Activated CD8-positive, alpha-beta T cell treated with anti-CD3 and anti-CD28 coated beads for 36 hours (primary cell): ENCODE data around the gene GATAD2A. TPM values are rescaled to one million over a fixed set of nuclear protein-coding genes. Genes with fewer than 3 reads are reported as not detected.

Experiments
- ATAC-seq: fragments of 200-7000 bp; cut with Tn5 transposase; one replicate; pipeline ENCODE4 v1.10.0; 2021; ENCODE audit warnings: mild to moderate bottlenecking, moderate library complexity
- CTCF ChIA-PET: fragments of 350-600 bp; sonication (Branson Sonifier 250); formaldehyde crosslinking; loops from one replicate; lab custom pipeline; 2021; ENCODE audit warnings: antibody characterized with exemption; lab: Charles Lee
- POLR2A ChIA-PET: fragments of 350-600 bp; sonication (Branson Sonifier 250); formaldehyde crosslinking; loops from one replicate; lab custom pipeline; 2021; ENCODE audit warnings: antibody characterized with exemption; lab: Charles Lee
- DNase-seq: peaks from one replicate; pipeline ENCODE4 v3.0.0-alpha.2; 2020
- H3K27ac Mint-ChIP-seq: one replicate; pipeline ENCODE4 v1.8.0; 2021; ENCODE audit warnings: mild to moderate bottlenecking, mixed read lengths
- H3K27me3 Mint-ChIP-seq: one replicate; pipeline ENCODE4 v1.8.0; 2021; ENCODE audit warnings: mixed read lengths
- H3K36me3 Mint-ChIP-seq: one replicate; pipeline ENCODE4 v1.8.0; 2021; ENCODE audit warnings: low read depth, mixed read lengths
- H3K4me1 Mint-ChIP-seq: one replicate; pipeline ENCODE4 v1.8.0; 2021; ENCODE audit warnings: low read depth, mixed read lengths
- H3K4me3 Mint-ChIP-seq: one replicate; pipeline ENCODE4 v1.8.0; 2021; ENCODE audit warnings: mild to moderate bottlenecking, moderate library complexity, mixed read lengths
- H3K9me3 Mint-ChIP-seq: one replicate; pipeline ENCODE4 v1.8.0; 2021; ENCODE audit warnings: mixed read lengths
- intact Hi-C: fragments of 100-400 bp; cut with micrococcal nuclease; formaldehyde crosslinking; loops from one replicate; pipeline ENCODE4 v1.10.0; 2022
- total RNA-seq, 2 experiments: library from RNA; stranded (reverse); gene quantifications; one replicate each; pipeline ENCODE4 v1.2.3, GENCODE V29; 2021
- TF ChIP-seq, protein P1 (sequence below): fragments of 200-600 bp; IDR thresholded peaks from one replicate; pipeline ENCODE4 v1.8.0; 2022; ENCODE audit warnings: antibody characterized with exemption, mild to moderate bottlenecking

GATAD2A gene
- total RNA-seq, 2 experiments from 2014 or later = 132 to 136 TPM

DNA sequence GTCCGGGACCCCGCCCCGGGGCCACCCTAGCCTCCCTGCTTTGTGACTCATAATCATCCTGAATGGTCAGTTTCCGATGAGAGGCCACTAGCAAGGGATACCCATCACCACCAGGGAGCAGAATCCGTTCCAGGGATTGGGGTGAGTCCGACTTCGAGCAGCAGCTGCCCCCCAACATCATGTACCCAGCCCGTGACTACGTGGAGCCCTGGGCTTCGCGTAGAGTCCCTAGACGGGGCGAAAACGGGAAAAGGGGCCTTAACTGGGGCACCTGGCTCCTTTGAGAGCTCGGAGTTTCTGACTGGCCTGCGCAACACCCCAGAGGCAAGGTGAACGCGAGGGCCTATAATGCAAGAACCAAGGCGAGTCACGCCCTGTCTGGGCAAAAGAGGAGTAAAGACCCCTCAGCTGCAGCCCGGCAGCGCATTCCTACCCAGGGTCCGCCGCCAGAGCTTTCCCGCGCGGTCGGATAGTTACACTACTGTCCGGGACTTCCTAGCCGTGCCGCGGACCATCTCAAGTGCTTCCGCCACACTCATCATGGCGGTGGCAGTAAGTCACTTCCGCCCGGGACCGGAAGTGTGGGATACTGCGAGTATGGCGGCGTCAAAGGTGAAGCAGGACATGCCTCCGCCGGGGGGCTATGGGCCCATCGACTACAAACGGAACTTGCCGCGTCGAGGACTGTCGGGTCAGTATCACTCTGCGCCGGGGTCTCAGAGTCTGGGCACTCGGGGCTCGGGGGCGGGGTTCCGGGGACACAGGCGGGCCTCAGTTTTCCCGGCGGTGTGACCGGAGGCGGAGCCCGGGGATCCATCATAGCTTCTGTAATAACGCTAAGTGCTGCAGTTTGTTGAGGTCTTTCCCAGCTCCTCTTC, 110.4 kb downstream of the GATAD2A start, which contains the start of gene NDUFA13:
NDUFA13 (plus strand) TSS at position 584 of the 878 bp plus-strand sequence; CDS start at position 598, 14 bp downstream.
- peaks cover 21% of the 10 kb centered on the region for H3K36me3 Mint-ChIP-seq
- CTCF ChIA-PET = interaction anchor here (0.6 to 3.8 kb wide), 8 partner anchors 15 to 370 kb away, joined by 3 to 23 read pairs (median 4); partner anchors contain the start of gene GMIP
- DNase-seq (peak; percentile 96), ATAC-seq (peak; percentile 92)
- TF ChIP-seq, protein P1, sequence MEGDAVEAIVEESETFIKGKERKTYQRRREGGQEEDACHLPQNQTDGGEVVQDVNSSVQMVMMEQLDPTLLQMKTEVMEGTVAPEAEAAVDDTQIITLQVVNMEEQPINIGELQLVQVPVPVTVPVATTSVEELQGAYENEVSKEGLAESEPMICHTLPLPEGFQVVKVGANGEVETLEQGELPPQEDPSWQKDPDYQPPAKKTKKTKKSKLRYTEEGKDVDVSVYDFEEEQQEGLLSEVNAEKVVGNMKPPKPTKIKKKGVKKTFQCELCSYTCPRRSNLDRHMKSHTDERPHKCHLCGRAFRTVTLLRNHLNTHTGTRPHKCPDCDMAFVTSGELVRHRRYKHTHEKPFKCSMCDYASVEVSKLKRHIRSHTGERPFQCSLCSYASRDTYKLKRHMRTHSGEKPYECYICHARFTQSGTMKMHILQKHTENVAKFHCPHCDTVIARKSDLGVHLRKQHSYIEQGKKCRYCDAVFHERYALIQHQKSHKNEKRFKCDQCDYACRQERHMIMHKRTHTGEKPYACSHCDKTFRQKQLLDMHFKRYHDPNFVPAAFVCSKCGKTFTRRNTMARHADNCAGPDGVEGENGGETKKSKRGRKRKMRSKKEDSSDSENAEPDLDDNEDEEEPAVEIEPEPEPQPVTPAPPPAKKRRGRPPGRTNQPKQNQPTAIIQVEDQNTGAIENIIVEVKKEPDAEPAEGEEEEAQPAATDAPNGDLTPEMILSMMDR = no peak
- POLR2A ChIA-PET = interaction anchor here (0.7 to 2.7 kb wide), 18 partner anchors 9 to 370 kb away, joined by 3 to 11 read pairs (median 4); no protein-coding TSS in a partner anchor
- peak within 1 kb of the TSS; percentile 93 for H3K4me3 Mint-ChIP-seq
- intact Hi-C loops = no loop called here
- H3K27me3 Mint-ChIP-seq = no peaks in the 10 kb centered on the region
- peak within 1 kb of the TSS; percentile 94 for H3K27ac Mint-ChIP-seq
- H3K4me1 Mint-ChIP-seq = peaks cover 32% of the 10 kb centered on the region
- H3K9me3 Mint-ChIP-seq = no peaks in the 10 kb centered on the region

DNA sequence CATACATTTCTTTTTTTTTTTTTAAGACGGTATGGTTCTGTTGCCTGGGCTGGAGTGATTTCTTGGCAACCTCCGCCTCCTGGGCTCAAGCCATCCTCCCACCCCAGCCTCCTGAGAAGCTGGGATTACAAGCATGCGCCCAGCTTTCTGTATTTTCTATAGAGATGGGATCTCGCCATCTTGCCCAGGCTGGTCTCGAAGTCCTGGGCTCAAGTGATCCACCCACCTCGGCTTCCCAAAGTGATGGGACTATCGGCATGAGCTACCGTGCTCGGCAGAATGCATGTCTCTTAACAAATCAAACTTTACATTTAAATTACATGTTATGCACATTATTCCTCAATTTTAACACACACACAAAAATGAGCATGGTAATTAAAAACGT, 111.8 kb downstream of the GATAD2A start:
- DNase-seq (no peak), ATAC-seq (no peak)
- Mint-ChIP-seq H3K4me3 (peak overlapping the region; percentile 93), H3K27ac (peak overlapping the region; percentile 94), H3K4me1 (peaks cover 33% of the 10 kb centered on the region), H3K9me3 (no peaks in the 10 kb centered on the region), H3K27me3 (no peaks in the 10 kb centered on the region), H3K36me3 (peaks cover 24% of the 10 kb centered on the region)
- ChIA-PET POLR2A (interaction anchor here (2.0 to 2.7 kb wide), 3 partner anchors 13 to 195 kb away, joined by 4 to 11 read pairs (median 6); no protein-coding TSS in a partner anchor), CTCF (interaction anchor here (0.6 to 3.8 kb wide), 3 partner anchors 15 to 535 kb away, joined by 3 to 23 read pairs (median 3); no protein-coding TSS in a partner anchor)
- TF ChIP-seq, protein P1 = no peak
- intact Hi-C loops = no loop called here

DNA sequence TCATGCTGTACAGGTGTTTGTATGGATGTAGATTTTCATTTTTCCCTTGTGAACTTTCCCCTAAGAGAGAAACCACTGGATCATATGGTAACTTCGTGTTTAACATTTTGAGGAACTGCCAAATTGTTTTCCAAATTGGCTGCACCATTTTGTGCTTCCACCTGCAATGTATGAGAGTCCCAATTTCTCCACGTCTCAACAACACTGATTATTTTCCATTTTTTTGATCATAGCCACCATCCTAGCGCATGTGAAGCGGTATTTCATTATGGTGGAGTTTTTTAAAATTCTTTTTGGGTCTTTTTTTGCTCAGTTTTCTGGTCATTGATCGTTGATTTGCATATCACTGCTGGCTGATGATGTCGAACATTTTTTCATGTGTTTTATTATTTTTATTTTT, 115.5 kb downstream of the GATAD2A start:
- Mint-ChIP-seq H3K36me3 (peaks cover 28% of the 10 kb centered on the region), H3K27me3 (no peaks in the 10 kb centered on the region), H3K4me1 (peaks cover 35% of the 10 kb centered on the region), H3K27ac (peak overlapping the region; percentile 32), H3K9me3 (no peaks in the 10 kb centered on the region), H3K4me3 (no peak overlapping the region)
- ATAC-seq (no peak), DNase-seq (no peak)
- ChIA-PET POLR2A (no interaction called here), CTCF (interaction anchor here (1.2 to 3.0 kb wide), 3 partner anchors 10 to 33 kb away, joined by 3 to 10 read pairs (median 5); no protein-coding TSS in a partner anchor)
- TF ChIP-seq, protein P1 = no peak
- intact Hi-C loops = no loop called here

DNA sequence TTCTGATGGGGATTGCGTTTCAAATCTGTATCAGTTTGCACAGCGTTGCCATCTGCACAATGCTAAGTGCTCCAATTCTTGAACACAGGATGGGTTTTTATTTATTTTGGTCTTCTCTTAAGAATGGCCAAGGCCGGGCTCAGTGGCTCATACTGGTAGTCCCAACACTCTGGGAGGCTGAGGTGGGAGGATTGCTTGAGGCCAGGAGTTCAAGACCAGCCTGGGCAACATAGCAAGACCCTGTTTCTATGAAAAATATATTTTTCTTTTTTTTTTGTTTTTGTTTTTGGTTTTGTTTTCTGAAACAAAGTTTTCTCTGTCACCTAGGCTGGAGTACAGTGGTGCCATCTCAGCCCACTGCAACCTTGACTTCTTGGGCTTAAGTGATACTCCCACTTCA, 117.7 kb downstream of the GATAD2A start:
- no peak overlapping the region for H3K4me3 Mint-ChIP-seq
- no peaks in the 10 kb centered on the region for H3K9me3 Mint-ChIP-seq
- H3K27me3 Mint-ChIP-seq = no peaks in the 10 kb centered on the region
- no peak for DNase-seq
- ChIA-PET CTCF (interaction anchor here (1.7 to 3.0 kb wide), 2 partner anchors 9 to 31 kb away, joined by 6 to 10 read pairs; no protein-coding TSS in a partner anchor), POLR2A (no interaction called here)
- peaks cover 32% of the 10 kb centered on the region for H3K36me3 Mint-ChIP-seq
- H3K4me1 Mint-ChIP-seq = peaks cover 32% of the 10 kb centered on the region
- intact Hi-C loops = no loop called here
- no peak for ATAC-seq
- TF ChIP-seq, protein P1 = no peak
- no peak overlapping the region for H3K27ac Mint-ChIP-seq
